Sigmoid colon (tissue), 7 donors: ENCODE data around the gene ZDHHC11. TPM values are rescaled to one million over a fixed set of nuclear protein-coding genes. Genes with fewer than 3 reads are reported as not detected.
A peak's percentile ranks its signal among the peaks of the same experiment; 100 is the strongest.
"Not testable (repeated sequence)": the region's sequence is repeated elsewhere in the genome, so short reads cannot be mapped to it uniquely, and the experiment has no call there.

ENCODE experiments used
- DNase-seq: peaks from one replicate; pipeline ENCODE4 v3.0.0-alpha.2; 2019
- H3K27ac ChIP-seq, 4 donors: fragments of 200-600 bp; sonication (generic); one replicate each; pipeline ENCODE4 v1.5.1; 2016 to 2019; ENCODE audit warnings: mild to moderate bottlenecking in 1 of 4
- H3K27me3 ChIP-seq, 3 donors: fragments of 200-600 bp; sonication (generic); one replicate each; pipeline ENCODE4 v1.5.1; 2019; ENCODE audit warnings: mild to moderate bottlenecking in 1 of 3
- H3K36me3 ChIP-seq, 4 donors: fragments of 200-600 bp; sonication (generic); one replicate each; pipeline ENCODE4 v1.5.1; 2016 to 2019
- H3K4me1 ChIP-seq, 4 donors: fragments of 200-600 bp; sonication (generic); one replicate each; pipeline ENCODE4 v1.5.1; 2017 to 2019
- H3K4me3 ChIP-seq, 4 donors: fragments of 200-600 bp; sonication (generic); one replicate each; pipeline ENCODE4 v1.5.1; 2017 to 2019; ENCODE audit warnings: mild to moderate bottlenecking in 2 of 4, moderate library complexity in 1 of 4
- H3K9me3 ChIP-seq, 4 donors: fragments of 200-600 bp in 3 of 4; sonication (generic) in 3 of 4; one replicate each; pipeline versions ENCODE4 v1.5.1 to v1.6.1; 2013 to 2019
- CTCF ChIP-seq, 4 experiments: fragments of 450-650 bp in 3 of 4; fragments of 200-600 bp in 1 of 4; IDR thresholded peaks; one replicate each; pipeline ENCODE4 v1.5.1; 2016 to 2019; ENCODE audit warnings: antibody characterized with exemption in 4 of 4, mild to moderate bottlenecking in 3 of 4, moderate library complexity in 2 of 4
- EP300 ChIP-seq, 4 donors: sonication (generic); formaldehyde crosslinking; IDR thresholded peaks; one replicate each; pipeline ENCODE4 v1.6.1; 2017; ENCODE audit warnings: antibody characterized with exemption in 4 of 4
- POLR2A ChIP-seq, 2 donors: fragments of 450-650 bp; IDR thresholded peaks; one replicate each; pipeline ENCODE4 v1.6.1; 2016; ENCODE audit warnings: antibody characterized with exemption in 2 of 2, mild to moderate bottlenecking in 2 of 2, moderate library complexity in 2 of 2
- POLR2AphosphoS5 ChIP-seq, 4 donors: sonication (generic); formaldehyde crosslinking; IDR thresholded peaks; one replicate each; pipeline ENCODE4 v1.6.1; 2017; ENCODE audit warnings: antibody characterized with exemption in 4 of 4
- WGBS, 2 donors: extraction: QIAGEN DNeasy Blood & Tissue Kit; methylation state at CpG; one replicate each; pipeline ENCODE4 v1.1.7; 2013; 5-methylcytosine and 5-hydroxymethylcytosine counted together
- intact Hi-C: fragments of 100-400 bp; cut with DNase I; formaldehyde crosslinking; loops from one replicate; pipeline ENCODE4 v1.15.1; 2023
- polyA plus RNA-seq, 3 donors: library from polyadenylated mRNA; stranded (reverse); fragments of 200-250 nt; gene quantifications; one replicate each; pipeline ENCODE4 v1.2.3, GENCODE V29; 2013
- total RNA-seq, 4 donors: library from RNA; depleted of rRNA; stranded (reverse); fragments of >200 nt; gene quantifications; one replicate each; pipeline ENCODE4 v1.1.0, GENCODE V29; 2016
- donor health status: healthy with polysubstance abuse.
- donor health status: Bipolar disorder and iron deficiency.
- donor health status: healthy.

Gene ZDHHC11
- total and polyA plus RNA-seq, 7 donors, result 0.60 to 8.0 (median 3.7) TPM; not detected in 1

GRCh38 chr5:807719-808514, 42.9 kb downstream of the ZDHHC11 start:
- H3K27me3 ChIP-seq, DNase-seq, H3K9me3 ChIP-seq, H3K27ac ChIP-seq, H3K4me1 ChIP-seq, H3K4me3 ChIP-seq, H3K36me3 ChIP-seq, intact Hi-C loops: not testable (repeated sequence)
- 83 to 88% methylated on average over 5 to 7 of the region's 10 CpGs for WGBS, 2 donors

- TF ChIP-seq POLR2A (IDR thresholded peaks at IDR 0.05) (no peak), CTCF (IDR thresholded peaks at IDR 0.05) (no peak), POLR2AphosphoS5 (IDR thresholded peaks at IDR 0.05) (peak in 2 of 4 donors; percentile 12 to 43), EP300 (IDR thresholded peaks at IDR 0.05) (no peak)
- peaks cover 0 to 4% (median under 1%) of the 10 kb centered on the region in 4 donors for H3K9me3 ChIP-seq
- WGBS, 2 donors, result 85% methylated on average over 6 of the region's 6 CpGs; no CpG with 5 or more reads in 1 of the 2 donors
- H3K4me1 ChIP-seq, result peaks cover 0 to 6% (median 2%) of the 10 kb centered on the region in 4 donors
- intact Hi-C loops, result no loop called here
- no peak overlapping the region for H3K27ac ChIP-seq
- no peak overlapping the region for H3K4me3 ChIP-seq
- H3K36me3 ChIP-seq, result no peaks in the 10 kb centered on the region
- no peak for DNase-seq
- no peaks in the 10 kb centered on the region for H3K27me3 ChIP-seq
Observed at GRCh38 chr5:801472-801871, 49.3 kb downstream of the ZDHHC11 start.

GRCh38 chr5:801055-801454, 49.7 kb downstream of the ZDHHC11 start:
- H3K9me3 ChIP-seq, DNase-seq, H3K27ac ChIP-seq, H3K27me3 ChIP-seq, H3K4me1 ChIP-seq, intact Hi-C loops, H3K36me3 ChIP-seq, H3K4me3 ChIP-seq: not testable (repeated sequence)
- 62% methylated on average over 4 of the region's 4 CpGs; no CpG with 5 or more reads in 1 of the 2 donors for WGBS, 2 donors

- H3K27ac ChIP-seq, DNase-seq, H3K4me3 ChIP-seq, H3K4me1 ChIP-seq, H3K36me3 ChIP-seq, H3K9me3 ChIP-seq, intact Hi-C loops, H3K27me3 ChIP-seq: not testable (repeated sequence)
- 60 to 80% methylated on average over 3 to 6 of the region's 6 CpGs for WGBS, 2 donors
Observed at GRCh38 chr5:798505-799138, 52.2 kb downstream of the ZDHHC11 start.

- H3K36me3 ChIP-seq, H3K4me3 ChIP-seq, H3K27me3 ChIP-seq, DNase-seq, H3K9me3 ChIP-seq, intact Hi-C loops, H3K27ac ChIP-seq, H3K4me1 ChIP-seq: not testable (repeated sequence)
- WGBS, 2 donors, result 78 to 89% methylated on average over 2 of the region's 4 CpGs
Observed at GRCh38 chr5:797986-798385, 52.8 kb downstream of the ZDHHC11 start.

- H3K4me1 ChIP-seq, H3K4me3 ChIP-seq, intact Hi-C loops, H3K27me3 ChIP-seq, DNase-seq, H3K36me3 ChIP-seq, H3K9me3 ChIP-seq, H3K27ac ChIP-seq: not testable (repeated sequence)
- WGBS, 2 donors, result 0 to 84% methylated on average over 1 of the region's 1 CpG
Observed at GRCh38 chr5:795873-796272, 54.9 kb downstream of the ZDHHC11 start.

GRCh38 chr5:794948-795347, 55.8 kb downstream of the ZDHHC11 start:
- H3K4me3 ChIP-seq, H3K27ac ChIP-seq, H3K27me3 ChIP-seq, H3K9me3 ChIP-seq, intact Hi-C loops, DNase-seq, H3K4me1 ChIP-seq, H3K36me3 ChIP-seq: not testable (repeated sequence)
- WGBS, 2 donors, result 87 to 95% methylated on average over 1 of the region's 1 CpG

GRCh38 chr5:788703-789102, 62.1 kb downstream of the ZDHHC11 start:
- H3K4me1 ChIP-seq, result peaks cover 0 to 18% (median 9%) of the 10 kb centered on the region in 4 donors
- H3K36me3 ChIP-seq, H3K27ac ChIP-seq, H3K9me3 ChIP-seq, DNase-seq, intact Hi-C loops, H3K4me3 ChIP-seq, H3K27me3 ChIP-seq: not testable (repeated sequence)
- WGBS, 2 donors, result 72 to 91% methylated on average over 4 to 10 of the region's 10 CpGs

- H3K27me3 ChIP-seq, H3K36me3 ChIP-seq, DNase-seq, H3K4me3 ChIP-seq, H3K9me3 ChIP-seq, H3K27ac ChIP-seq, intact Hi-C loops: not testable (repeated sequence)
- peaks cover 0 to 26% (median 14%) of the 10 kb centered on the region in 4 donors for H3K4me1 ChIP-seq
- WGBS, 2 donors, result 76 to 94% methylated on average over 6 of the region's 6 CpGs
Observed at GRCh38 chr5:787857-788233, 62.9 kb downstream of the ZDHHC11 start.

GRCh38 chr5:787224-787856, 63.4 kb downstream of the ZDHHC11 start:
- H3K27ac ChIP-seq, intact Hi-C loops, H3K36me3 ChIP-seq, H3K9me3 ChIP-seq, H3K27me3 ChIP-seq, H3K4me3 ChIP-seq, DNase-seq: not testable (repeated sequence)
- H3K4me1 ChIP-seq, result peaks cover 0 to 26% (median 14%) of the 10 kb centered on the region in 4 donors
- WGBS, 2 donors, result 88 to 94% methylated on average over 12 to 14 of the region's 18 CpGs

GRCh38 chr5:785181-785705, 65.5 kb downstream of the ZDHHC11 start:
- intact Hi-C loops, result loop anchor here (2.0 kb wide), 1 partner anchor 108 kb away; the partner anchor contains the start of genes BRD9 and TRIP13
- peak; percentile 66 for DNase-seq

More at GRCh38 chr5:785181-785705, 65.5 kb downstream of the ZDHHC11 start:
- Histone ChIP-seq H3K27ac (peak overlapping the region in 2 of 4 donors; percentile 67 to 78), H3K4me1 (peaks cover 0 to 26% (median 14%) of the 10 kb centered on the region in 4 donors), H3K4me3 (peak overlapping the region; percentile 44 to 75 (median 62))
- H3K36me3 ChIP-seq, H3K9me3 ChIP-seq, H3K27me3 ChIP-seq: not testable (repeated sequence)
- 2 to 4% methylated on average over 16 to 40 of the region's 43 CpGs for WGBS, 2 donors
